Measurements from ENCODE around the gene WNT7B.

WNT7B gene

DNA sequence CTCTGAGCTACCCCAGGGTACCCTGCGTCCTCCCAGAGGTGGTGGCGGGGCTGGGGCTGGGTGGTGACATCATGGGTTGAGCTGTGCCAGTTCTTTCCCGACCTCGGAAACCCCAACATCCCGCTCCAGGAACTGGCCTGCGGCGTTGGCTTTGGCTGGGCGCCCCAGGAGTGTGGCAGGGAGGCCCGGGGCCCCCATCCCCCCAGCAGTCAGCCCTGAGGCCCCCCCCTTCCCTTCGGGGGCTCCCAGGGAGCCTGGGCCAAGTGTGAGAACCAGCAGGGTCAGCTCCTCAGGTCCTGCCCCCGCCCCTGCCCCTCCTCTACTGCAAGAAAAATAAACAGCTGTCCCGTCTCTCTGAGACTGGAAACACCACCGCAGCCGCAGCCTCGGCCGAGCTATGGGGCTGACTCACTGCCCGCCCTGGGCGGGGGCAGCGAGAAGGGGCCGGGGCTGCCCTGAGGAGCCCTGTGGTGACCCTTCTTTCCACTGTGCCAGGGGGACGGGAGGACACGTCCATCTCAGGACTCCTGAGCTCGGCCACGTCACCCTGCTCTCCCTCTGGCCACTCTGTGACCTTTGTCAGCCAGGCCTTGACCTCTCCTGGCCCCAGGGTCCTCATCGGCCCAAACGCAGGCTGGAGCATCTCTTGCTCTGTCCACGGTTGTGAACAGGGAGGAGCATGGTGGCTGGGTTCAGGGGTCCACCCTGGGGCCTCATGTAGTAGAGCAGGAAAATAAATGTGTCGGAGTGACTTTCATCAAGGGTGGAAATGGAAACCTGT lies 73.4 kb downstream of the WNT7B start:
- DNase-seq = no peak

GRCh38 chr22:45897736-45898135 lies 79.2 kb downstream of the WNT7B start:
- DNase-seq = no peak

DNA sequence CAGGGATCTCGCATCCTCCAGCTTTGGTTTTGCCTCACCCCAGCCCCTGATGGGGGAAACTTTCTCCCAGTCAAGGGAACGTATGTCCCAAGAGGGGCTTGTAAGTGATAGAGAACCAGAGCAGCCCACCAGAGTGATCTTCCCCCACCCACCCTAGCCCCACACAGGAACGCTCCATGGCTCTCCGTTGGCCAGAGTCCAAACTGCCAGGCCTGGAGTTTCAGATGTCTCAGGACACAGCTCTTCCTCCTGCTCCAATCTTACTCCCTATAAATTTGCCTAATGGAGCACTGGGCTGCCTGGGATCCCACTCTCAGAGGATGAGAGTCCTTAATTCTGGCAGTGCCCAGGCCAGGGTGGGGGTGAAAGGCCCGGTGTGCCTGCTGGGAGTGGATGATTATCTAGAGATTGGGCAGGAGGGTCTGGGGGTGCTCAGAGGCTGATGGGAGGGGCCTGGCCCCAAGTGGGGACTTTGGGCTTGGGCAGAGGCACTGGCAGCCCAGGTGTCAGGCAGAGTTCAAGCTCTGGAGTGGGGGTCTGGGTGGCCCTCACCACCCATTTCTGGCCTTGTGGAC lies 79.9 kb downstream of the WNT7B start:
- no peak for DNase-seq

- no peak for DNase-seq
These were observed 80.6 kb downstream of the WNT7B start for GRCh38 chr22:45896153-45896951.

DNA sequence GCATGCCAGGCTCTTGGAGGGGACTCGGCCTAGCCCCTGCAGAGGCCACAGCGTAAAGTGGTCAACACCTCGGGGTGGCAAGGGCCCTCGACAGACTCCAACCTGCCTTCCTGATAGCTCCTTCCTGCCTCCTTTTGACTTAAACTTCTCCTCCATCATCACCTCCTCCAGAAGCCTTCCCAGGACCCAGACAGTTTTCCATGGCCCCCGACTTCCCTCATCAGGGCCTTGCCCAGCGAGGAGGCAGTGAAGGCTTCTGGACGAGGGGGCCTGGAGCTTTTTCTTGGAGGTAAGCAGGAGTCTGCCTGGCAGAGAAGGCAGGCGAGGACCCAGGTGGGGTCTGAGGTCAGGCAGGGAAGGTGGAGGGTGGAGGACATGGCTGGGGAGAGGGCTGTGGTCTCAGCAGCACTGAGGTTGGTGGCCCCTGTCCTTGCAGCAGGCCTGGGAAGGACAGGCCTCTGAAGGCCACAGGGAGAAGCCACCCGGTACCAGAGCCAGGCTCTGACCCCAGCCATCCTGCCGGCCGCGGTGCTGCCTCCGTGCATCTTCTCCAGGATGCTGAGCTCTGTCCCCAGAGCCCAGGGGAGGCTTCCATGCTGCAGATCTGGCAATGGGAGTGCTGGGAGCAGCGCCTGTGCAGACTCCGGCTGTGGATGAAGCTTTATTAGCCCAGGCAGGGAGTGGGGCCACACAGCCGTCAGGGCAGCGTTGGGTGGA lies 81.4 kb downstream of the WNT7B start:
- DNase-seq = no peak

GRCh38 chr22:45893516-45893915 lies 83.4 kb downstream of the WNT7B start:
- DNase-seq = no peak

- DNase-seq = no peak
These were observed 84.1 kb downstream of the WNT7B start for GRCh38 chr22:45892681-45893461.

DNA sequence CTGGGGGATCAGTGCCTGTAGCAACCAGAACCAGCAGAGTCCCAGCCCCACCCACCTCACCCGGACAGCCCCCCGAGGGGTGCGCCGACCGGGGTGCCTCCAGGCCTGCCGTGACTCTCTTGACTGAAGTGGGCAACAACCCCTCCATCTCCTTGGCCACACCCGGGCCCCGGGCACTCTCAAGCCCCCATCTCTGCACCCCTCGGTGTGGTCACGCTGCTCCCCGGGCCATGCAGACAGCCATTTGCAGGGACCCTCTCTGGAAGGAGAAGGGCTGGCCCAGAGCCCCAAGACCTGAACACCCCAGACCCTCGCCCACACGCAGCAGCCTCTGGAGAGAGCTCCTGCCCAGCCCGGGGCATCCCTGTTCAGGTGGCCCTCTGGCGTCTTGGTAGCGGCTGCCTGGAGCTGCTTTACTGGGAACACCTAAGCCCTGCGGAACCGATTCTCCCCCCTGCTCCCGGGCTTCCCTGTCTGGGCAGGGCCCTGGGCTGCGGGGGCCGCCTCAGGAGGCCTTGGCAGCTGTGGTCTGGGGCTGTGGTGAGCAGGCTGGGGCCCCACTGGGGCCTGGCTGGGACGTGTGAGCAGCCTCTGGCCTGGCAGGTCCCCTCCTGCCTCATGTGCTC lies 84.9 kb downstream of the WNT7B start:
- DNase-seq = no peak

DNA sequence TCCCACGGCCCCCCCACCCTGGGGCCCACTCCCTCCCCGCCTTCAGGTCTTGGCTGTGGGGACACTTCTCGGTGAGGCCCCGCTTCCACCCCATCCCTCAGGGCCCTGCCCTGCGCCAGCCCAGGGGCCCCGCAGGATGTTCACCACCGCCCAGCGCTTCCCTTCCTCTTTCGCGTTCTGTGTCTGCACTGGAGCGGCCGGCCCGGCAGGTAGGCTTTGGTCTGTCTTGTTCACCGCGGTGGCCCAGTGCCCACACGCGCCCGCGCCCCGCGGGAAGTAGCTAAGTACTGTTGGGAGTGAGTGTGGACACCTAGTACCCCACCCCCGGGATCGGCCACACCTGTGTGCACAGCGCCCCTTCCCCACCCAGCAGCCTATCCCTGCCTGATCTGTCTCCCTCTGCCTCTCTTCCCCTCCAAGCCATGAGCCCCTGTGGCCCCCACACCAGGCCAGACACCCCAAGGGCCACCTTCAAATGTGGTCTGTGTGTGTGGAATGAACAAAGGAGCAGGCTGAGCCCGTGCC lies 85.4 kb downstream of the WNT7B start:
- no peak for DNase-seq

DNA sequence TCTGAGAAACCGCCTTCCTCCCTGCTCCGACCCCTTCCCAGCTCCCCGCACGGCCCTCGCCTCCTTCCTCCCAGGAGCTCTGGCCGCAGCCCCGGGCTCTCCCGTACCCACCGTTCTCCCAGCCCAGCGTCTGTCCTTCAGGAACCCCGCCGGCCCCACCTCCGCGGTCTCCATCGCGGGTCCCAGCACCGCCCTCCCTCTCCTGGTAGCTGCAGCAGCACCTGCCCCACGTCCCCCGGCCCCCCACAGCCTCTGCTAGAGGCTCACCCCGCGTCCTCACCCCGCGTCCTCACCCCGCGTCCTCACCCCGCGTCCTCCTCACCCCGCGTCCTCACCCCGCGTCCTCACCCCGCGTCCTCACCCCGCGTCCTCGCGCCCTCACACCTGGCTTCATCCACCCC lies 85.9 kb downstream of the WNT7B start:
- DNase-seq = no peak

DNA sequence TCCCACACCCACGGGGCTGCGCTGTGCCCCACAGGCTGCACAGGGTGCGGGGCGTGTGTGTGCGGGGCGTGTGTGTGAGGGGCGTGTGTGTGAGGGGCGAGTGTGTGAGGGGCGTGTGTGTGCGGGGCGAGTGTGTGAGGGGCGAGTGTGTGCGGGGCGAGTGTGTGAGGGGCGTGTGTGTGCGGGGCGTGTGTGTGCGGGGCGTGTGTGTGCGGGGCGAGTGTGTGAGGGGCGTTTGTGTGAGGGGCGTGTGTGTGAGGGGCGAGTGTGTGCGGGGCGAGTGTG lies 86.7 kb downstream of the WNT7B start:
- no peak for DNase-seq

DNA sequence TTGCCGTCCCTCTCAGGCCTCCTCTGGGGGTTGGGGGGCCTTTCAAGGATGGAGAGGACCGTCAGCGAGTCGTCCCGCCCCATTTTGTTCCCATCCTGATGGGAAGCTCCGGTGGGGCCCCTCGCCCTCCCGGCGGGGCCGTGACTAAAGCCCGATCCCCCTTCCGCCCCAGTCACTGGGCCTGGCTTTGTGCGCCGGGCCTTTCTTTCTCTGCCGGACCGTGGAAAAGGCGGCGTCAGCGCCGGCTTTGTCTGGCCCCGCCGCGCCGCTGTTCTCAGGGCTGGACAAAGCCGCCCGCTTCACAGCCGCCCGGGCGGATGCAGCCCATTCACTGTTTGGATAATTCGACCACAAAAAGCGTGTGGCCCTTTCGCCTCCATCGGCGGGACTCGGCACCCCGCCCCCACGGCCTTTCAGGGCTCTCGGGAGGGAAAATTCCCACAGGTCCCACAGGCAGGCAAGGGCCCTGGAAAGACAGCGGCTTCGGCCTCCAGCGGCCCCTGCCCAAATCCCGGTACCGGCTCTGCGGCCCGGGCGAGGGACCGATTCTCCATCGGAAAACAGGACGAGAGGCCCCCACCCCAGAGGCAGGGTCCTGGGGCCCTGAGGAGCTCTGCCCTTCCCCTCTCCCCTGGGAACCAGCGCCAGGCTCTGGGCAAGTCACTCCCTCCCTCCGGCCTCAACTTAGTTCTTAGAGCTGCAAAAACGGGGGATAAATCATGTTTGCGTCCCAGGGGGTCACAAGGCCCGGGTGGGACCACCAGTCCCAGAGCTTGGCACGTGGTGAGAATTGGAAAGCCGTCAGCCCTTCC lies 87.2 kb downstream of the WNT7B start:
- no peak for DNase-seq

- no peak for DNase-seq
These were observed 87.8 kb downstream of the WNT7B start for GRCh38 chr22:45889093-45889538.

DNA sequence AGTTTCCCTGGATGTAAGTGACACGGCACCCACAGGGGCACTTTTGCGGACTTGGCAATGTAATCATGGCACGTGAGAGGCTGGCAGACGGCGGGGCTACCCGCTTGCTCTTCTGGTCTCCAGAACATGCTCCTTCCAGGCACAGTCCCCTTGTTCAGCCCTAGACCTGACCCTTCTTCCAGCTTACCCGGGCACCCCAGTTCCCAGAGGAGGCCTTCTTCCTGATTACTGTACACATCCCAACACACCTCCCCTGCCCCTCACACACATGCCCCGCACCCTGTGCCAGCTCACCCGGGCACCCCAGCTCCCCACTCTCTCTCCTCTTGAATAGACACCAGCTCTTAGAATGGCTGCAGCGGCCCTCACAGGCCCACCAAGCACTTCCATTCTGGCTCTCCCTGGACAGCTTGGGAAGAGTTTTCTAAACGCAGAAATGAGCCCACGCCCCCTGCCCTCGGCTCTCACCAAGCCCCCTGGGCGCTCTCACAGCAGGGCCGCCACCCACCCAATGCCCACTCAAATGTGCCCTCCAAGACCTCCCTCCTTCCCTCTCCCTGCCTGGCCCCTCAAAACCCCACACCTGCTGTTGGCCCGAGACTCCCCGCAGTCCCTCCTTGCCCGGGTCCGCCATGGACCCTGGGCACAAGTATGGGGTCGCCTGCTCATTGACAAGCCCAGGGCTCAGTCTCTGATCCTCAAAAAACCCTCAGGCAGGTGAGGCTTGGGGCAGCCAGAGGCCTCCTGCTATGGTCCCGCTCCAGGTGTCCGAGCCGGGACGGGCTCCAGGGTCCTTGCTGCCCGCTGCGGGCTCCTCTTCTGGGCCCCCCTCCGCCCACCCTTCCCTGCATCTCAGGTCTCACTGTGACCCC lies 88.5 kb downstream of the WNT7B start:
- no peak for DNase-seq

- no peak for DNase-seq
These were observed 89.5 kb downstream of the WNT7B start for GRCh38 chr22:45887202-45888131.

GRCh38 chr22:45886540-45886939 lies 90.4 kb downstream of the WNT7B start:
- peak; percentile 6 for DNase-seq

- peak; percentile 10 for DNase-seq
These were observed 91.0 kb downstream of the WNT7B start for GRCh38 chr22:45885941-45886395.

DNA sequence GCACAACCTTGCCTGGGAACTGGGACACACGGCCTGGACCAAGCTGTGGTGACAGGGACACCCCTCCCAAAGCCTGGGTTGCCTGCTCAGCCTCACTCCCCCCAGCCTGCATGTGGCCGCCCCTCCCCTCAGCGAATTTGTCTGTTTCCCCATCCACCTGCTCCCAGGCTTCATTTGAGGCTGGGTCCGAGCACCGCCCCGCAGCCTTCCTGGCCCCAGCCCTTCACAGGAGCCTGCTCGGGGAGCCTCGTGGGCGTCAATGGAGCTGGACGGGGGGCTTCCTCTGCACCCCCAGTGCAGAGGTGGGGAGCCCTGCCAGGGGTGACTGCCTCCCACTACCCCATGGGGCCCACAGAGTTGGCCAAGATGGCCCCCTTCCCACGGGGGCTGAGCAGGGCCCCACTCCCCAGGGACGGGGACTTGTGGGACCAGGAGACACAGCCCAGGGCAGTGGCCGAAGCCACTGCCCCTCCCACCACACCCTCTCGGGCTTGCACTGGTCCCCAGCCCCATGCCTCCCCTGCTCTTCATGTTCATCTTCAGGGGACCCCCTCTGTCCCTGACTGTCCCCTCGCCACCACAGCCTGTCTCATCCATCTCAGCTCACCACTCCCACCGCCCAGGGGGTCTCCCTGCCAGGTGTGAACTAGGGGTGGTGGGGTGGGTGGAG lies 91.7 kb downstream of the WNT7B start:
- peak; percentile 4 for DNase-seq
